NCI-H460 (cell line): ENCODE measurements around the gene PLCB1. TPM values are rescaled to one million over a fixed set of nuclear protein-coding genes. Genes with fewer than 3 reads are reported as not detected.
A peak's percentile ranks its signal among the peaks of the same experiment; 100 is the strongest.
"Not testable (repeated sequence)": the region's sequence is repeated elsewhere in the genome, so short reads cannot be mapped to it uniquely, and the experiment has no call there.

ENCODE experiments used
- DNase-seq: peaks from one replicate; pipeline ENCODE4 v3.0.0-alpha.2; 2016; ENCODE audit warnings: low read depth; ENCODE audit errors: extremely low read depth
- total RNA-seq: library from RNA; depleted of rRNA; stranded (reverse); fragments of >200 nt; shearing (Covaris generic); gene quantifications from 2 replicates; pipeline ENCODE4 v1.2.3, GENCODE V29; 2014

The PLCB1 gene
- total RNA-seq, 1 experiment from 2014 or later, result 74.0 TPM

- no peak for DNase-seq
Measured at GRCh38 chr20:8573686-8574085, 441.6 kb downstream of the PLCB1 start.

GRCh38 chr20:8575114-8575513, 443.0 kb downstream of the PLCB1 start:
- DNase-seq, result no peak

- no peak for DNase-seq
Measured at GRCh38 chr20:8578161-8578865, 446.2 kb downstream of the PLCB1 start.

- DNase-seq, result no peak
Measured at GRCh38 chr20:8579035-8579434, 447.0 kb downstream of the PLCB1 start.

GRCh38 chr20:8581446-8582183, 449.5 kb downstream of the PLCB1 start:
- no peak for DNase-seq

GRCh38 chr20:8583012-8583565, 451.0 kb downstream of the PLCB1 start:
- DNase-seq, result no peak

- no peak for DNase-seq
Measured at GRCh38 chr20:8583566-8584043, 451.5 kb downstream of the PLCB1 start.

GRCh38 chr20:8587251-8587650, 455.2 kb downstream of the PLCB1 start:
- DNase-seq, result no peak

GRCh38 chr20:8587810-8588209, 455.7 kb downstream of the PLCB1 start:
- no peak for DNase-seq

GRCh38 chr20:8589956-8590355, 457.9 kb downstream of the PLCB1 start:
- no peak for DNase-seq

- DNase-seq, result not testable (repeated sequence)
Measured at GRCh38 chr20:8600910-8601541, 469.0 kb downstream of the PLCB1 start.

GRCh38 chr20:8601542-8601912, 469.5 kb downstream of the PLCB1 start:
- no peak for DNase-seq

GRCh38 chr20:8602389-8603116, 470.5 kb downstream of the PLCB1 start:
- no peak for DNase-seq

GRCh38 chr20:8608470-8608869, 476.4 kb downstream of the PLCB1 start:
- no peak for DNase-seq

GRCh38 chr20:8616792-8617191, 484.7 kb downstream of the PLCB1 start:
- DNase-seq, result peak; percentile 14

- DNase-seq, result no peak
Measured at GRCh38 chr20:8621001-8621400, 488.9 kb downstream of the PLCB1 start.

- DNase-seq, result no peak
Measured at GRCh38 chr20:8624046-8624445, 492.0 kb downstream of the PLCB1 start.

- no peak for DNase-seq
Measured at GRCh38 chr20:8624616-8625015, 492.6 kb downstream of the PLCB1 start.

- no peak for DNase-seq
Measured at GRCh38 chr20:8627340-8628004, 495.4 kb downstream of the PLCB1 start.

GRCh38 chr20:8631271-8631670, 499.2 kb downstream of the PLCB1 start:
- no peak for DNase-seq
